Adipose tissue (tissue), 3 donors: ENCODE results near the gene TRERF1. TPM values are rescaled to one million over a fixed set of nuclear protein-coding genes. Genes with fewer than 3 reads are reported as not detected.

Source experiments
- H3K27ac ChIP-seq: one replicate; pipeline ENCODE4 v1.5.1; 2013; ENCODE audit warnings: low read depth, low read length
- WGBS, 3 donors: extraction: QIAGEN DNeasy Blood & Tissue Kit; methylation state at CpG; one replicate each; pipeline ENCODE4 v1.1.7; 2013; 5-methylcytosine and 5-hydroxymethylcytosine counted together
- polyA plus RNA-seq, 3 donors: library from polyadenylated mRNA; stranded (reverse); fragments of 200-250 nt; gene quantifications; one replicate each; pipeline ENCODE4 v1.2.3, GENCODE V29; 2013
- donor health status: healthy with polysubstance abuse.
- donor health status: Bipolar disorder and iron deficiency.
- donor health status: healthy.

Gene TRERF1
- polyA plus RNA-seq, 3 donors: 0.91 to 3.4 (median 1.3) TPM

DNA sequence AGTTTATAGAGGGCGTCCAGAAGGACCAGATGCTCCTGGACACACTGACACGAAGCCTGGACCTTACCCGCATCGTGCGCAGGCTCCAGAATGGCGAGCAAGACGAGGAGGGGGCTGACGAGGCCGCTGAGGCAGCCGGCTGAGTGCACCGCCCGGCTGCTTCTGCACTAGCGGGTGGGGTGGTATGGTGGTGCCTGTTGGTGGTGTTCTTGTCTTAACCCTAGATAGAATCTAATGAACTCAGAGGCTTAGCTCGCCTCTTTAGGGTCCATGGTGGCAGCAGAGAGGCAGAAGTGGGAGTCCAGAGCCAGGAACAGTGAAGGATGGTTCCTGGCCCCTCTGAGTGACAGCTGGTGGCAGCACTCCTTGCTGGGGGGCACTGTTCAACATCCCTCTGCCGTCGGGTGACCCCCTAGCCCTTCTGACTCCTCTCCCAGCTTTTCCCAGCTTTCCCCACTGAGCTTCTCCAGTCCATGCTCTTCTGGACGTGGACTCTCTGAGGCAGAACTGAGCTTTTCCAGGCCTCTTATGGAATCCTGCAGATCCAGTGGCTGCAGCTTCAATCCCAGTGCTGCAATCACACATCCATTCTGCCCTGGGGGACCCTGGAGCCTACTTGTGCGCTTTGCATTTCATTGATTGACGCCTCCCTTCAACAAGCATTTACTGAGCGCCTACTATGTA, 272.3 kb downstream of the TRERF1 start:
- no peak overlapping the region for H3K27ac ChIP-seq
- 83 to 91% (median 86%) methylated on average over 20 of the region's 20 CpGs for WGBS, 3 donors

DNA sequence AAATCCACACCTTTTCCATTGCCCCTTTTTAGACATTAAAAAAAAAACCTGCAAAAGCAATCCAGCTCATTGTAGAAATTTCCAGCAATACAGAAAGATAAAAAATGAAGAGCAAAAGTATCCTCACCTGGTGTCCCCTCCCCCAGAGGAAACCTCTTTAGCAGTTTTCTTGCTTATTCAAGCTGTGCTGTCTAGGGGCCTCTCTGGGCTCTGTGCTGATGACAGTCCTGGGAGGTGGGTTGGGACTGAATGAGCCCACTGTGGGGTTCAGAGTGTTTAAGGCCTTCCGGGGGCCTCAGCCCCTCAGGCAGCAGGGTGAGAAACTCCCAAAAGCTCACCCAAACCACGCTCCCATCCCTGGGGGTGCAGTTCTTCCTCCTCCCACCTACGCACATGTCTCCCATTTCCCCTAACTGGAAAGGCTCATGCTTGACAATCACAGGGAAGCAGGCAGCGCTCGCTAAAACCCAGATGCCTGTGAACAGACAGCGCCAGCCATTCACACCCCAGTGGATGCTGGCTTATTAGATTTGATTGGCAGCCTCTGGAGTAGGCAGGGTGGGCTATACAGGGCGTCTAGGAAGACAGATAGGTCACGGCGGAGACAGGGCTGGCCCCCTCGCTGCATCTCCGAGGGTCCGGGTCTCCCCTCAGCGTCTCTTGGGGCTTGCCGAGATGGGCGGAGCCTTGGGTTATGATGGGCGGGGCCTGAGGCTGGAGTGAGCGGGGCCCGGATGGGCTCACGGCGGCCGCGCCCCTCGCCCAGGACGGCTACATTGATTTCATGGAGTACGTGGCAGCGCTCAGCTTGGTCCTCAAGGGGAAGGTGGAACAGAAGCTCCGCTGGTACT, 274.0 kb downstream of the TRERF1 start:
- 21 to 26% (median 25%) methylated on average over 27 of the region's 27 CpGs for WGBS, 3 donors
- H3K27ac ChIP-seq: no peak overlapping the region

DNA sequence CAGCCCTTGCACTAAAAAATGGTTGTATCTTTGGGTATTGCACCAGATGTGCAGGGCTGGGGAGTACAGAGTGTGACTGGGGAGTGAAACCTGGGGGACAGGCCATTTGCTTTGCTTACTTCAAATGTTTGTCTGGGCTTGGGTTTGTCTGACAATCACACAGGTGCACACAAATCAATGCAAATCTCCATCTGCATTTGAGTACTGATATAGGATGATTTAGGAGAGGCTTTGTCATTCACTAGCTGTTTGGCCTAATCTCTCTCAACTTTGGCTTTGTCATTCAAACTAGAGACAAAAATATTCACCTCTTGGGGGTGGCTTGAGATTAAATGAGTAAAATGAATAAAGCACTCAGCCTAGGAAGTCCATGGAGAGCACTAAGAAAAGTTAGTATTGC, 274.7 kb downstream of the TRERF1 start:
- no peak overlapping the region for H3K27ac ChIP-seq

- 70 to 80% (median 73%) methylated on average over 5 of the region's 5 CpGs for WGBS, 3 donors
Observed at GRCh38 chr6:42175860-42176259, 275.9 kb downstream of the TRERF1 start.

More at GRCh38 chr6:42175860-42176259, 275.9 kb downstream of the TRERF1 start:
- no peak overlapping the region for H3K27ac ChIP-seq

Other genes starting within 250 kb of the TRERF1 start
- 10 to 100 TPM; 10.6 to 33.4 (median 22.9) TPM for gene MRPS10, start 234.1 kb downstream of the TRERF1 start, polyA plus RNA-seq
- gene UBR2, start 112.1 kb upstream of the TRERF1 start, polyA plus RNA-seq: 1 to 10 TPM; 6.6 to 9.2 (median 7.6) TPM